Mucosa of descending colon (tissue), 3 donors: ENCODE measurements around the gene CBX3. TPM values are rescaled to one million over a fixed set of nuclear protein-coding genes. Genes with fewer than 3 reads are reported as not detected.

Experiments
- ATAC-seq: fragments of 200-7000 bp; cut with Tn5 transposase; one replicate; pipeline ENCODE4 v1.9.1; 2020; ENCODE audit warnings: mild to moderate bottlenecking, moderate library complexity
- DNase-seq, 3 donors: peaks; one replicate each; pipeline ENCODE4 v3.0.0-alpha.2; 2020
- H3K36me3 ChIP-seq: fragments of 200-600 bp; one replicate; pipeline ENCODE4 v1.8.0; 2021; ENCODE audit warnings: low read depth, mild to moderate bottlenecking
- H3K4me1 ChIP-seq: fragments of 200-600 bp; one replicate; pipeline ENCODE4 v1.8.0; 2021; ENCODE audit warnings: low read depth, mild to moderate bottlenecking
- H3K4me3 ChIP-seq: fragments of 200-600 bp; one replicate; pipeline ENCODE4 v1.8.0; 2021; ENCODE audit warnings: mild to moderate bottlenecking
- H3K9me3 ChIP-seq: fragments of 200-600 bp; one replicate; pipeline ENCODE4 v1.8.0; 2021; ENCODE audit warnings: mild to moderate bottlenecking
- intact Hi-C, 2 donors: fragments of 100-400 bp; cut with DNase I in 1 of 2; cut with micrococcal nuclease in 1 of 2; formaldehyde crosslinking; loops; one replicate each; pipeline versions ENCODE4 v1.11.0 to v1.11.1; 2022; cut with DNase I, micrococcal nuclease
- total RNA-seq, 3 donors: library from RNA; stranded (reverse); fragmentation: NEBNext Ultra II Directional in 2 of 3; extraction: Animal tissue kit (Norgen Biotek cat#: 25700) in 2 of 3; gene quantifications; one replicate each; pipeline versions ENCODE4 v1.2.1 to v1.2.4, GENCODE V29; 2021 to 2023
- TF ChIP-seq, protein P1 (sequence below): fragments of 200-600 bp; IDR thresholded peaks from one replicate; pipeline ENCODE4 v1.8.0; 2022; ENCODE audit warnings: antibody characterized with exemption, mild to moderate bottlenecking
- donor health status: DM: no; HTN: no; CAD: no; lungs with moderate emphysema.
- donor health status: DM: no; HTN: no; CAD: no.
- donor health status: DM: no; HTN: yes; CAD: no.

CBX3 gene
- total RNA-seq, 3 donors from 2014 or later = 61.3 to 93.8 (median 81.4) TPM

DNA sequence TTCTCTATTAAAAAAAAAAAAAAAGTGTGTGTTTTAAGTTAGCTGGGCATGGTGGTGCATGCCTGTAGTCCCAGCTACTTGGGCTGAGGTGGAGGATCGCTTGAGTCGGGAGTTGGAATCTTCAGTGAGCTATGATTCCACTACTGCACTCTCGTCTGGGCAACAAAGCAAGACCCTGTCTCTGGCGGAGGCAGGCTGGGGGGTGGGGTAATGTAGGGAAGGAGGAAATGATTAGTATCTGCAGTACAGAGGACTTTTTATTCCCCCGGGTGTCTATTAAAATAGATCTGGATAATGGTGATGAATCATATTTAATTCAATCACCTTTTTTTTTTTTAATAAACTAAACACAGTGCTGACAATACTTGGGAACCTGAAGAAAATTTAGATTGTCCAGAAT lies 6.5 kb downstream of the CBX3 start:
- no peak for DNase-seq
- Histone ChIP-seq H3K36me3 (no peaks in the 10 kb centered on the region), H3K4me1 (peaks cover 15% of the 10 kb centered on the region), H3K4me3 (no peak overlapping the region), H3K9me3 (no peaks in the 10 kb centered on the region)
- intact Hi-C loops = no loop called here
- TF ChIP-seq, protein P1, sequence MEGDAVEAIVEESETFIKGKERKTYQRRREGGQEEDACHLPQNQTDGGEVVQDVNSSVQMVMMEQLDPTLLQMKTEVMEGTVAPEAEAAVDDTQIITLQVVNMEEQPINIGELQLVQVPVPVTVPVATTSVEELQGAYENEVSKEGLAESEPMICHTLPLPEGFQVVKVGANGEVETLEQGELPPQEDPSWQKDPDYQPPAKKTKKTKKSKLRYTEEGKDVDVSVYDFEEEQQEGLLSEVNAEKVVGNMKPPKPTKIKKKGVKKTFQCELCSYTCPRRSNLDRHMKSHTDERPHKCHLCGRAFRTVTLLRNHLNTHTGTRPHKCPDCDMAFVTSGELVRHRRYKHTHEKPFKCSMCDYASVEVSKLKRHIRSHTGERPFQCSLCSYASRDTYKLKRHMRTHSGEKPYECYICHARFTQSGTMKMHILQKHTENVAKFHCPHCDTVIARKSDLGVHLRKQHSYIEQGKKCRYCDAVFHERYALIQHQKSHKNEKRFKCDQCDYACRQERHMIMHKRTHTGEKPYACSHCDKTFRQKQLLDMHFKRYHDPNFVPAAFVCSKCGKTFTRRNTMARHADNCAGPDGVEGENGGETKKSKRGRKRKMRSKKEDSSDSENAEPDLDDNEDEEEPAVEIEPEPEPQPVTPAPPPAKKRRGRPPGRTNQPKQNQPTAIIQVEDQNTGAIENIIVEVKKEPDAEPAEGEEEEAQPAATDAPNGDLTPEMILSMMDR = no peak
- ATAC-seq = no peak

DNA sequence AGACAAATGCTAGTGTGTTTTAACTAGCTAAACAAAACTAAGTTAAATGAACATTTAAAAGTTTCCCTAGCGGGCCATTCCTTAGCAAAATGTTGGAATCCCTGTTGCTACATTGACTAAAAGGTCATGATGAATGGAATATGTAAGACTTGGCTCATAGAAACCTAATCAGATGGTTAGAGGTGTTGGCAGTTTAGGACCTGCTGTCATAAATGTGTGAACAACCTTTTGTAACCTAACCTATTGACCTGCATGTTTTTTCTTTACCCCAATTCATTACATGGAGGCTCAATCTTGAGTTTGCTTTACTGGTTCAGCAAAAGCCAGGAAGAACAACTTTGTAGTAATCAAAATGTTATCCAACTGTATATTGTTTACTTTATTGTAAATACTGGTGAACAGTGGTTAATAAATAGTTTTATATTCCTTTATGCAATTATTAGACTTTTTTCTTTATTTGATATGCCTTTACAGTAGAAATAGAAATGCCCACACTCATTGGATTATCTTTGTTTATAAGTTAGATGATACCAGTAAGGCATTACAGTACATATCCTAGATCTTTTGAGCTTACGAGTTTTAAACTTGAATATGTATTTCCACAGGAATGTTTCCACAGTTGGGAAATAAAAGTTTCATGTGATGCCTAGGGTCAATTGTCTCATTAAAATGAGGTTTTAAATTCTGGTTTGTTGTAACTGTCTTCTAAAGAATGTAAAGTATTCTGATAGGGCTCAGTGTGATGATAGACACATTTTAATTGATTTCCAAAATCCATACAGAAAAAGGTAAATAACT lies 11.6 kb downstream of the CBX3 start:
- Histone ChIP-seq H3K4me1 (no peaks in the 10 kb centered on the region), H3K36me3 (no peaks in the 10 kb centered on the region), H3K4me3 (no peak overlapping the region), H3K9me3 (no peaks in the 10 kb centered on the region)
- intact Hi-C loops = no loop called here
- TF ChIP-seq, protein P1 = no peak
- ATAC-seq (no peak), DNase-seq (no peak)

DNA sequence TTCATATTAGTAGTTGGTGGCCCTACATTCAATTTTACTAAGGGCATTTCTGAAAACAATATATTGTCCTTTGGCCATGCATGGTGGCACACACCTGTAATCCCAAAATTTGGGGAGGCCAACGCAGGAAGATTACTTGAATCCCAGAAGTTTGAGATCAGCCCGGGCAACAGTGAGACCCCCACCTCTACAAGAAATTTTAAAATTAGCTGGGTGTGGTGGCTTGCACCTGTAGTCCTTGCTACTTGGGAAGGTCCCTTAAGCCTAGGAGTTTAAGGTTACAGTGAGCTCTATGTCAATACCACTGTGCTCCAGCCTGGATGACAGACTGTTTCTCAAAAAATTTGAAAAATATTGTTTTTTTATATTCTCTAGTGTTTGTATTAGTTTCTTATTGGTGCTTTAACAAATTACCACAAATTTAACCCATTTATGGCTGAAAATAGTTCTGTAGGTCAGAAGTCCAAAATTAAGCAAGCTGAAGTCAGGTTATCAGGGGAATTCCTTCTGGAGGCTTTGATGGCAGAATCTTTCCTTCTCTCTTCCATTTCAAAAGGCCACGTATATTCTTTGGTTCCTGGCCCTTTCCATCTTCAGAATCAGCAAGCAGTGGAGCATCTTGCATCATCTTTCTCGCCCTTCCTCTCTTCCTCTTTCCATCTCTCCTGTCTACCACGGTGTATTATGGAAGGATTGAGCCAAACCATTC lies 12.4 kb downstream of the CBX3 start:
- no peak overlapping the region for H3K4me3 ChIP-seq
- intact Hi-C loops = no loop called here
- TF ChIP-seq, protein P1 = no peak
- H3K36me3 ChIP-seq = no peaks in the 10 kb centered on the region
- H3K9me3 ChIP-seq = no peaks in the 10 kb centered on the region
- H3K4me1 ChIP-seq = no peaks in the 10 kb centered on the region
- DNase-seq = no peak
- no peak for ATAC-seq

DNA sequence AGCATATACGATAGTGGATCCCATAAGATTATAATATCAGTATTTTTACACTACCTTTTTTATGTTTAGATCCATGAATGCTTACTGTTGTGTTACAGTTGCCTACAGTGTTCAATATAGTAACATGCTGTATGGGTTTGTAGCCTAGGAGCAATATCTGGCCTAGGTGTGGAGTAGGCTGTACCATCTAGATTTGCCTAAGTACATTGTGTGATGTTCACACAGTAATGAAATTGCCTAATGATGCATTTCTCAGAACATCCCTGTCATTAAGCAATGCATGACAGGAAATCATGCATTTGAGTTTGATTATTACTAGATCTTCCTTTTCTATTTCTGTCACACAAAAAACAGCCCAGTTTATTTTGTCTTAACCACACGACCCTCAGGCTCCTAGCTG lies 14.5 kb downstream of the CBX3 start:
- DNase-seq = no peak

DNA sequence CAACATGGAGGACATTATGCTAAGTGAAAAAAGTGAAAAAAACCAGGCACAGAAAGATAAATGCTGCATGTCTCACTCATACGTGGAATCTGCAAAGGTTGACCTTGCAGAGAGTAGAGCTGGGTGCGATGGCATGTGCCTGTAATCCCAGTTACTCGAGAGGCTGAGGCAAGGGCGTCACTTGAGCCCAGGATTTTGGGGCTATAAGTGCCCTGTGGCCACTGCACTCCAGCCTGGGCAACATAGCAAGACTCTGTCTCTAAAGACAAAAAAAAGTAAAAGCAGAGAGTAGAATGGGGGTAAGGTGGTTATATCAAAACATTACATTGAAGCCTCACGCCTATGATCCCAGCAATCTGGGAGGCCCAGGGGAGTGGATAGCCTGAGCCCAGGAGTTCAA lies 22.8 kb downstream of the CBX3 start:
- Histone ChIP-seq H3K4me1 (no peaks in the 10 kb centered on the region), H3K9me3 (no peaks in the 10 kb centered on the region), H3K36me3 (no peaks in the 10 kb centered on the region), H3K4me3 (no peak overlapping the region)
- TF ChIP-seq, protein P1 = no peak
- DNase-seq (no peak), ATAC-seq (no peak)
- intact Hi-C loops = no loop called here

More for the DNA sequence above, 14.5 kb downstream of the CBX3 start:
- intact Hi-C loops = no loop called here
- TF ChIP-seq, protein P1 = no peak
- Histone ChIP-seq H3K4me1 (no peaks in the 10 kb centered on the region), H3K4me3 (no peak overlapping the region), H3K36me3 (no peaks in the 10 kb centered on the region), H3K9me3 (no peaks in the 10 kb centered on the region)
- ATAC-seq = no peak
